SKM-1 (cell line): ENCODE data around the gene COL4A4.

Experiments used
- DNase-seq: peaks from one replicate; lab custom pipeline; 2025; ENCODE audit not compliant: unreplicated experiment; lab: John Stamatoyannopoulos, UW

Gene COL4A4

GRCh38 chr2:227163485-227163997 lies 464 bp downstream of the COL4A4 start:
- DNase-seq: no peak

GRCh38 chr2:227161947-227162346 lies 2.1 kb downstream of the COL4A4 start:
- no peak for DNase-seq

- DNase-seq: no peak
These were observed 3.8 kb downstream of the COL4A4 start for GRCh38 chr2:227160164-227160563.

- DNase-seq: no peak
These were observed 8.8 kb downstream of the COL4A4 start for GRCh38 chr2:227154986-227155774.

GRCh38 chr2:227153758-227154486 lies 10.1 kb downstream of the COL4A4 start:
- DNase-seq: no peak

- no peak for DNase-seq
These were observed 10.7 kb downstream of the COL4A4 start for GRCh38 chr2:227153307-227153706.

- DNase-seq: no peak
These were observed 11.8 kb downstream of the COL4A4 start for GRCh38 chr2:227152093-227152766.

- DNase-seq: no peak
These were observed 13.6 kb downstream of the COL4A4 start for GRCh38 chr2:227150222-227150936.

GRCh38 chr2:227148106-227148505 lies 15.9 kb downstream of the COL4A4 start:
- DNase-seq: no peak

GRCh38 chr2:227147023-227147422 lies 17.0 kb downstream of the COL4A4 start:
- DNase-seq: no peak

- DNase-seq: no peak
These were observed 17.5 kb downstream of the COL4A4 start for GRCh38 chr2:227146456-227146855.

- no peak for DNase-seq
These were observed 20.1 kb downstream of the COL4A4 start for GRCh38 chr2:227143895-227144294.

- DNase-seq: no peak
These were observed 22.7 kb downstream of the COL4A4 start for GRCh38 chr2:227141301-227141700.

- DNase-seq: no peak
These were observed 29.4 kb downstream of the COL4A4 start for GRCh38 chr2:227134591-227134990.

GRCh38 chr2:227132986-227133385 lies 31.0 kb downstream of the COL4A4 start:
- DNase-seq: no peak

GRCh38 chr2:227130636-227131035 lies 33.4 kb downstream of the COL4A4 start:
- no peak for DNase-seq

GRCh38 chr2:227127201-227127600 lies 36.8 kb downstream of the COL4A4 start:
- DNase-seq: no peak

- no peak for DNase-seq
These were observed 38.5 kb downstream of the COL4A4 start for GRCh38 chr2:227125506-227125905.

GRCh38 chr2:227124811-227125210 lies 39.2 kb downstream of the COL4A4 start:
- no peak for DNase-seq

GRCh38 chr2:227123697-227124096 lies 40.3 kb downstream of the COL4A4 start:
- no peak for DNase-seq

GRCh38 chr2:227118353-227118752 lies 45.7 kb downstream of the COL4A4 start:
- DNase-seq: no peak
